Choroid plexus epithelial cell (primary cell): Measurements from ENCODE around the gene ARHGEF11.
A peak's percentile ranks its signal among the peaks of the same experiment; 100 is the strongest.
"Not testable (repeated sequence)": the region's sequence is repeated elsewhere in the genome, so short reads cannot be mapped to it uniquely, and the experiment has no call there.

Experiments
- DNase-seq: peaks from one replicate; pipeline ENCODE4 v3.0.0-alpha.2; 2010; ENCODE audit warnings: low read depth
- H3K4me3 ChIP-seq: 2 replicates; pipeline ENCODE4 v1.5.1; 2011; ENCODE audit warnings: low read depth, mild to moderate bottlenecking, control low read depth, low read length, moderate library complexity
- CTCF ChIP-seq: conservative IDR thresholded peaks from 2 replicates; pipeline ENCODE4 v1.5.1; 2011; ENCODE audit warnings: low read depth, mild to moderate bottlenecking, control low read depth, inconsistent platforms, low read length, moderate library complexity

The ARHGEF11 gene

GRCh38 chr1:157084720-157085119 is 39.2 kb upstream of the ARHGEF11 start:
- no peak overlapping the region for H3K4me3 ChIP-seq
- TF ChIP-seq CTCF = no peak
- no peak for DNase-seq

DNA sequence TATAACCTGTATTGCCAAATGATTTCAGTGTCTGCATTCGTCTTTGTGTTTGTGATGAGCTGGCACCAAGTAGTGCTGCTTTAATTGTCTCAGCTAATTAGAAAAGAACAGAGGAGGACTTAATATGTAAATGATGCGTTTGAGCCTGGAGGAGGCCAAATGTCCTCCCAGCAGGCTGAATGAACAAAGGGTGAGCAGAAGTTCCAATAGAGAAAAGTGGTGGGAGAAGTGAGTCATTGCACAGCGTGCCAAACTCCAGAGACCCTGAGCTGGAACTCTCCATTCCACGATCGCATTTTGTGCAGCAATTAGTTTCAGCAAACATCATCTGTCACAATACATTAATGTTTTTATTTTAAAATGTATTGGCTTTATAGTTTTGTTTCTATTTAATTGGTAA is 36.2 kb upstream of the ARHGEF11 start:
- H3K4me3 ChIP-seq = no peak overlapping the region
- DNase-seq = no peak
- no peak for TF ChIP-seq CTCF

DNA sequence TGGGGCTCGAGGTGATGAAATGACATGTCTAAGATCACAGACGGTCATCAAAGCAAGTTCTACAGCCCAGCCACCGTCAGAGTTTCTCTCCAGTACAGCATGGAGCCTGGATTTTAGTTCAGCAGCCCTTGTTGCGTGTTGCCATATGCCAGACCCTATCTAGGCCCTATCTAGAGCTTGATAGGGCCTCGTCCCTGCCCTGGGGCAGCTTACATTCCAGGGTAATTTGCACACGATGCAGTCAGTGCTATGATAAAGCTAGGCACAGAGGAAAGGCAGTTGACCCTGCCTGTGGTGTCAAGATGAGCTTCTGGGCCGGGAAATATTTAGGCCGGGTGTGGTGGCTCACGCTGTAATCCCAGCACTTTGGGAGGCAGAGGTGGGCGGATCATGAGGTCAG is 35.2 kb upstream of the ARHGEF11 start:
- H3K4me3 ChIP-seq = no peak overlapping the region
- TF ChIP-seq CTCF = no peak
- DNase-seq = no peak

DNA sequence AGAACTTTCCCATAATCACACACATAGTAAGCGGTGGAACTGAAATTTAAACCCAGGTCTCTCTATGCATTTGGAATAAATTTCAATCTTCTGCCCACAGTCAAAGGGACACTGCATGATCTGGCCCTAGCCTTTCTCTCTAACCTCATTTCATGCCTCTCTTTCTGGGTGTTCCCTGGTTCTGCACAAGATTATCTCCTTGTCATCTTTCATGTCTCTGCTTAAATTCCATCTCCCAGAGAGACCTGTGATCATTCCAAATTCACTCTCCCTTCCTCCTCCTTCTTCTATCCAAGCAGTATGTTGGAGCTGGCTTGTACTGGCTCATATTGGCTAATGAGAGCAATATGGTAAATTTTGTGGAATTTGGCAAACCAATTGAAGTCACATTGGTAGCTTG is 31.9 kb upstream of the ARHGEF11 start:
- no peak for TF ChIP-seq CTCF
- no peak overlapping the region for H3K4me3 ChIP-seq
- DNase-seq = no peak

DNA sequence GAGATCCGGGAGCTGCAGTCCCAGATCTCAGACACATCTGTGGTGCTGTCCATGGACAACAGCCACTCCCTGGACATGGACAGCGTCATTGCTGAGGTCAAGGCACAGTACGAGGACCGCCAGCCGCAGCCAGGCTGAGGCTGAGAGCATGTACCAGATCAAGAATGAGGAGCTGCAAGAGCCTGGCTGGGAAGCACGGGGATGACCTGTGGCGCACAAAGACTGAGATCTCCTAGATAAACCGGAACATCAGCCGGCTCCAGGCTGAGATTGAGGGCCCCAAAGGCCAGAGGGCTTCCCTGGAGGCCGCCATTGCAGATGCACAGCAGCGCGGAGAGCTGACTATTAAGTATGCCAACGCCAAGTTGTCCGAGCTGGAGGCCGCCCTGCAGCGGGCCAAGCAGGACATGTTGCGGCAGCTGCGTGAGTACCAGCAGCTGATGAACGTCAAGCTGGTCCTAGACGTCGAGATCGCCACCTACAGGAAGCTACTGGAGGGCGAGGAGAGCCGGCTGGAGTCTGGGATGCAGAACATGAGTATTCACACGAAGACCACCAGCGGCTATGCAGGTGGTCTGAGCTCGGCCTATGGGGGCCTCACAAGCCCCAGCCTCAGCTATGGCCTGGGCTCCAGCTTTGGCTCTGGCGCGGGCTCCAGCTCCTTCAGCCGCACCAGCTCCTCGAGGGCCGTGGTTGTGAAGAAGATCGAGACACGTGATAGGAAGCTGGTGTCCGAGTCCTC is 28.6 kb upstream of the ARHGEF11 start:
- TF ChIP-seq CTCF = peak; percentile 74
- no peak overlapping the region for H3K4me3 ChIP-seq
- peak; percentile 81 for DNase-seq

- DNase-seq = no peak
- H3K4me3 ChIP-seq = no peak overlapping the region
- no peak for TF ChIP-seq CTCF
Measured at GRCh38 chr1:157069601-157070000, 24.1 kb upstream of the ARHGEF11 start.

- DNase-seq, H3K4me3 ChIP-seq: not testable (repeated sequence)
Measured at GRCh38 chr1:157059241-157059640, 13.7 kb upstream of the ARHGEF11 start.
